GM12878 (cell line): ENCODE results near the gene SNX32.

Experiments used
- EP300 ChIP-seq, 2 experiments: fragments of 150-350 bp in 1 of 2; IDR thresholded peaks; 2 replicates each; pipeline ENCODE4 v1.6.1; 2011 to 2012; ENCODE audit warnings: low read depth in 2 of 2, low read length in 2 of 2, borderline replicate concordance in 1 of 2, improper control_type of control experiment in 1 of 2, inconsistent platforms in 1 of 2; ENCODE audit not compliant: control insufficient read depth in 1 of 2
- FOXM1 ChIP-seq: IDR thresholded peaks from 2 replicates; pipeline ENCODE4 v1.6.1; 2012; ENCODE audit warnings: low read depth, mild to moderate bottlenecking, inconsistent platforms, low read length, moderate library complexity
- GABPA ChIP-seq: IDR thresholded peaks from 2 replicates; pipeline ENCODE4 v1.6.1; 2014; ENCODE audit warnings: antibody characterized with exemption, low read depth, mild to moderate bottlenecking, inconsistent platforms
- MTA3 ChIP-seq: IDR thresholded peaks from 2 replicates; pipeline ENCODE4 v1.6.1; 2012; ENCODE audit warnings: low read length, inconsistent platforms, borderline replicate concordance
- RAD51 ChIP-seq: fragments of 450-650 bp; IDR thresholded peaks from 2 replicates; pipeline ENCODE4 v1.6.1; 2016; ENCODE audit warnings: moderate library complexity, mild to moderate bottlenecking, inconsistent platforms
- SREBF1 ChIP-seq: IDR thresholded peaks from 2 replicates; pipeline ENCODE4 v1.6.1; 2012; ENCODE audit warnings: mild to moderate bottlenecking, low read length
- SREBF2 ChIP-seq: IDR thresholded peaks from 2 replicates; pipeline ENCODE4 v1.6.1; 2012; ENCODE audit warnings: mild to moderate bottlenecking, low read length
- TCF12 ChIP-seq: IDR thresholded peaks from 2 replicates; pipeline ENCODE4 v1.6.1; 2011; ENCODE audit warnings: low read depth, mild to moderate bottlenecking, low read length
- TF ChIP-seq, protein P1 (sequence below), 3 experiments: IDR thresholded peaks in 2 of 3; conservative IDR thresholded peaks in 1 of 3; 2 replicates each; pipeline ENCODE4 v1.5.1; 2011; ENCODE audit warnings: low read depth in 3 of 3, low read length in 3 of 3, mild to moderate bottlenecking in 3 of 3, control low read depth in 2 of 3, moderate library complexity in 2 of 3, inconsistent platforms in 1 of 3, mixed read lengths in 1 of 3; ENCODE audit not compliant: control insufficient read depth in 2 of 3, insufficient read depth in 1 of 3; ENCODE audit errors: extremely low read depth in 1 of 3
- TF ChIP-seq, protein P2 (sequence below): IDR thresholded peaks from 2 replicates; pipeline ENCODE4 v1.6.1; 2011; ENCODE audit warnings: mild to moderate bottlenecking, low read depth, low read length, moderate library complexity; ENCODE audit not compliant: insufficient replicate concordance

DNA sequence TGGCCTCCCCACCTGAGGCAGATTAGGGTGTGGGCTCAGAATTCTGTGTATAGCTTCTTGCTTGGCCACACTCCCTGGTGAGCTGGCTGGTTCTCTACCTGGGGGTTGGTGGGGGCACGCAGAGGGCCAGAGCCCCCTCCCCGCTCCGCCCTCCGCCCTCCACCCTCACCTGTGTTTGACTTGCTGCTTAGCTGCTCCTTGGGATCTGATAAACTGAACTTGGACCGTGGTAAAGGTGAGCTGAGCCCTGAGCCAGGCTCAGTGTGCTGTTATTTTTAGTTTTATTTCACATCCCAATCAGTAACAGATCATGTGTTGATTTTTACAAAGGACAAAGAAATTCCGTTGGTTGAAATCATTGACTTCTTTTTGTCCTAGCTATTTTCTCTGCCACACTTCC, 44.9 kb upstream of the SNX32 start:
- TF ChIP-seq, protein P1, sequence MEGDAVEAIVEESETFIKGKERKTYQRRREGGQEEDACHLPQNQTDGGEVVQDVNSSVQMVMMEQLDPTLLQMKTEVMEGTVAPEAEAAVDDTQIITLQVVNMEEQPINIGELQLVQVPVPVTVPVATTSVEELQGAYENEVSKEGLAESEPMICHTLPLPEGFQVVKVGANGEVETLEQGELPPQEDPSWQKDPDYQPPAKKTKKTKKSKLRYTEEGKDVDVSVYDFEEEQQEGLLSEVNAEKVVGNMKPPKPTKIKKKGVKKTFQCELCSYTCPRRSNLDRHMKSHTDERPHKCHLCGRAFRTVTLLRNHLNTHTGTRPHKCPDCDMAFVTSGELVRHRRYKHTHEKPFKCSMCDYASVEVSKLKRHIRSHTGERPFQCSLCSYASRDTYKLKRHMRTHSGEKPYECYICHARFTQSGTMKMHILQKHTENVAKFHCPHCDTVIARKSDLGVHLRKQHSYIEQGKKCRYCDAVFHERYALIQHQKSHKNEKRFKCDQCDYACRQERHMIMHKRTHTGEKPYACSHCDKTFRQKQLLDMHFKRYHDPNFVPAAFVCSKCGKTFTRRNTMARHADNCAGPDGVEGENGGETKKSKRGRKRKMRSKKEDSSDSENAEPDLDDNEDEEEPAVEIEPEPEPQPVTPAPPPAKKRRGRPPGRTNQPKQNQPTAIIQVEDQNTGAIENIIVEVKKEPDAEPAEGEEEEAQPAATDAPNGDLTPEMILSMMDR (IDR thresholded peaks at IDR 0.05 in 2 of 3, conservative IDR thresholded peaks at IDR 0.05 in 1 of 3; ENCODE audit: control insufficient read depth in 2 of 3, extremely low read depth in 1 of 3, insufficient read depth in 1 of 3, low read depth in 3 of 3, low read length in 3 of 3): no peak
- TF ChIP-seq GABPA (no peak), RAD51 (no peak), MTA3 (no peak), EP300 (IDR thresholded peaks at IDR 0.05; ENCODE audit: borderline replicate concordance in 1 of 2, control insufficient read depth in 1 of 2, low read depth in 2 of 2, low read length in 2 of 2) (no peak), TCF12 (no peak), FOXM1 (no peak), SREBF1 (no peak), SREBF2 (no peak)
- TF ChIP-seq, protein P2, sequence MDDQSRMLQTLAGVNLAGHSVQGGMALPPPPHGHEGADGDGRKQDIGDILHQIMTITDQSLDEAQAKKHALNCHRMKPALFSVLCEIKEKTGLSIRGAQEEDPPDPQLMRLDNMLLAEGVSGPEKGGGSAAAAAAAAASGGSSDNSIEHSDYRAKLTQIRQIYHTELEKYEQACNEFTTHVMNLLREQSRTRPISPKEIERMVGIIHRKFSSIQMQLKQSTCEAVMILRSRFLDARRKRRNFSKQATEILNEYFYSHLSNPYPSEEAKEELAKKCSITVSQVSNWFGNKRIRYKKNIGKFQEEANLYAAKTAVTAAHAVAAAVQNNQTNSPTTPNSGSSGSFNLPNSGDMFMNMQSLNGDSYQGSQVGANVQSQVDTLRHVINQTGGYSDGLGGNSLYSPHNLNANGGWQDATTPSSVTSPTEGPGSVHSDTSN: no peak
